C4-2B (cell line): ENCODE results near the gene REN.

Source experiments
- H3K27ac ChIP-seq: fragments of 450-650 bp; 2 replicates; pipeline ENCODE4 v1.5.1; 2017
- CTCF ChIP-seq: fragments of 450-650 bp; conservative IDR thresholded peaks from 2 replicates; pipeline ENCODE4 v1.5.1; 2017; ENCODE audit warnings: mild to moderate bottlenecking
- ZFX ChIP-seq: fragments of 450-650 bp; IDR thresholded peaks from 2 replicates; pipeline ENCODE4 v1.6.1; 2017

The REN gene

GRCh38 chr1:204146309-204146708 lies 19.8 kb downstream of the REN start:
- no peak for TF ChIP-seq CTCF
- no peak for TF ChIP-seq ZFX
- H3K27ac ChIP-seq: no peak overlapping the region

- TF ChIP-seq ZFX (no peak), CTCF (no peak)
Observed at GRCh38 chr1:204145033-204145504, 21.1 kb downstream of the REN start.

GRCh38 chr1:204143276-204144041 lies 22.7 kb downstream of the REN start:
- no peak for TF ChIP-seq CTCF
- TF ChIP-seq ZFX: no peak
- no peak overlapping the region for H3K27ac ChIP-seq

More at GRCh38 chr1:204145033-204145504, 21.1 kb downstream of the REN start:
- no peak overlapping the region for H3K27ac ChIP-seq

GRCh38 chr1:204142032-204142974 lies 23.8 kb downstream of the REN start:
- TF ChIP-seq ZFX (no peak), CTCF (no peak)
- no peak overlapping the region for H3K27ac ChIP-seq

GRCh38 chr1:204141131-204141530 lies 25.0 kb downstream of the REN start:
- no peak overlapping the region for H3K27ac ChIP-seq
- TF ChIP-seq ZFX: no peak
- no peak for TF ChIP-seq CTCF

GRCh38 chr1:204139952-204140351 lies 26.2 kb downstream of the REN start:
- TF ChIP-seq ZFX (no peak), CTCF (no peak)

GRCh38 chr1:204139088-204139487 lies 27.0 kb downstream of the REN start:
- TF ChIP-seq CTCF (no peak), ZFX (no peak)
- H3K27ac ChIP-seq: no peak overlapping the region

More at GRCh38 chr1:204139952-204140351, 26.2 kb downstream of the REN start:
- no peak overlapping the region for H3K27ac ChIP-seq
